ENCODE data around the gene TRIM71.
"Not testable (repeated sequence)": the region's sequence is repeated elsewhere in the genome, so short reads cannot be mapped to it uniquely, and the experiment has no call there.

TRIM71 gene

DNA sequence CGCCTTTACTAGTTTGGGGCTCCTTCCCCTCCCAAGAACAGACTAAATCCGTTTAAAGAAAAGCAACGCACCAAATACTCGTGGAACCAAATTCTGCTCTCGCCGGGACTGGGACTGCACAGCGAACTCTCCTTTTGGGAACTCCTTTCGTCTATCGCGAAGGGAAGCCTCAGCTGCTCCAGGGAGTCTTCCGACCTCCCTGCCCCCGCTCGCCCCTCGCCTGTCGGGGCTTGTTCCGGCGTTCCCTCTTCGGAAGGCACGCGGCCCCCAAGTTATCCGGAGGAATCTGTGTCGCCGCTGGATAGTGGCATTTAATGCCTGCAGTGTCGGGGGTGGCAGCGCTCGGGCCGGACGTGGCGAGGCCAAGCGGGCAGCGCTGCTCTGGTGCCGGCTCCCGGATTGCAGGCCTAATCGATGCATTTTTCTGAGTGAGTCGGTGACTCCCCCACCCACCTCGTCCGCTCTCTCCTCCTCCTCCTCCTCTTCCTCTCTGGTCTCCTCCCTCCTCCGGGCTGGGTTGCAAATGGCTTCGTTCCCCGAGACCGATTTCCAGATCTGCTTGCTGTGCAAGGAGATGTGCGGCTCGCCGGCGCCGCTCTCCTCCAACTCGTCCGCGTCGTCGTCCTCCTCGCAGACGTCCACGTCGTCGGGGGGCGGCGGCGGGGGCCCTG lies at the start of gene TRIM71:
Gene TRIM71 (plus strand): TSS at position 440 of the 671 bp plus-strand sequence. CDS start 84 bp downstream, at position 524.
- DNase-seq = peak; percentile 64

DNA sequence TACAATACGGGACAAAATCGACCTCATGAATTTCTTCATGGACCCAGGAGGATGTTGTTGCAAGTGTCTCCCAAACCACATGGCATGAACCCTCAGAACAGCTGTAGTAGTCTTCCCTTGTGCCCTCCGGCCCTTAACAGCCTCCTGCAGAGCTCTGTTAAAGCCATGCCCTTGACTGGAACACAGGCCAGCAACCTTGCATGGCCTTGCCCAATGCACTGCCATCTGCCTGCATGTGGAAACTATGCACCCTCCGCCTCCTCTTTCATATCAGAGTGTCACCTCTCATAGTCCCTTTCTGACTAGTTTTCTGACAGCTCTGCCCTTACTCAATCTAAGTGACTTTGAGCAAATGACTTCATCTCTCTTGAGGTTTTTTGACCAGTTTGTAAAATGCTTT lies 39.4 kb upstream of the TRIM71 start:
- no peak for DNase-seq

DNA sequence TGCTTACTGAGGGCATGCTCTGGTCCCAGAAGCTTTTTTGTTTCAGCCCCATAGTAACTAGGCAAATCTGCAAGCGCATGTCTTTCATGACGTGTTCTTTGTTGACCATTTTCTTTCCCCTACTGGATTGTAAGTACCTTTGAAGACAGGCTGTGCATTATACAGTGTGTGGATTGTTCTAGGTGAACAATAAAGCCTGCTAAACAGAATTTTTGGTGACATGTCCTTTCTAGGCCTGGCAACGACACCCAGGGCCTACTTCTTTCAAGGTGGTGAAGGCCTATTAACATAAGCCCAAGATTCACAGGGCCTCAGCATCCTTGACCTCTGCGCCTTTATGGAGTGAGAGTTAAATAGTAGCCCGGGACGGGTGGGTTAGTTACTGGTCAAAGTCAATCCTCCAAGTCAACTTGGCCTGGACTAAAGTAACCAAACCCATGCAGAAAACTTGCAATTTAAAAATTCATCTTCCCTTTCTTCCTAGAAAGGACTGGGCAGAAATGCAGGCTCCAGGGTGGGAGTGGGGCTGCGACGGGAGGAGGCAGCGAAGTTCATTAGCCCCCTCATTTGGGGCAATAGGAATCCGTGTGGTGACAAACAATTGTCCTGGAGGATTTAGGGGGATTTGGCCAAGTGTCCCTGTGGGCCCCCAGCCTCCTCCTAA lies 37.6 kb upstream of the TRIM71 start:
- no peak for DNase-seq

DNA sequence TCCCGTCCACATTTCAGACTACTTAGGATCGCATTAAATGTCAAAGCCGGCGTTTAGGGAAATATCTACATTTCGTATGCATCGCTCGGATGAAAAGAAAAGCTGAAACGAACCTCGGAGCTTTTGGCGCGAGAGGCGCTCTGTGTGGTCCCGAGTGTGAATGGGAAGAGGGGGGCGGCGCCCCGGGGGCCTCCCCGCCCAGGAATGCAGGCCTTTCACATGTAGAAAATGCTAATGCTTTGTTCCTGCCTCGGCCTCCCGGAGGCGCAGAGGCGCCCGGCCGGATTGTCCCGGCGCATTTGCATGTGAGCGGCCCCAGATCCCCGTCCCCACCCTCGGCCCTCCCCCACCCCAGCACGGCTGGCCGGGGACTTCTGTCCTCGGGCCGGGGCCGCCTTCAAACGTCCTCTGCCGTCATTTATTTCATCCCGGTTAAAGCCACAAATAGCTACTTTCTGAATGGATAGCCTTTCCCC lies 37.0 kb upstream of the TRIM71 start:
- DNase-seq = no peak

DNA sequence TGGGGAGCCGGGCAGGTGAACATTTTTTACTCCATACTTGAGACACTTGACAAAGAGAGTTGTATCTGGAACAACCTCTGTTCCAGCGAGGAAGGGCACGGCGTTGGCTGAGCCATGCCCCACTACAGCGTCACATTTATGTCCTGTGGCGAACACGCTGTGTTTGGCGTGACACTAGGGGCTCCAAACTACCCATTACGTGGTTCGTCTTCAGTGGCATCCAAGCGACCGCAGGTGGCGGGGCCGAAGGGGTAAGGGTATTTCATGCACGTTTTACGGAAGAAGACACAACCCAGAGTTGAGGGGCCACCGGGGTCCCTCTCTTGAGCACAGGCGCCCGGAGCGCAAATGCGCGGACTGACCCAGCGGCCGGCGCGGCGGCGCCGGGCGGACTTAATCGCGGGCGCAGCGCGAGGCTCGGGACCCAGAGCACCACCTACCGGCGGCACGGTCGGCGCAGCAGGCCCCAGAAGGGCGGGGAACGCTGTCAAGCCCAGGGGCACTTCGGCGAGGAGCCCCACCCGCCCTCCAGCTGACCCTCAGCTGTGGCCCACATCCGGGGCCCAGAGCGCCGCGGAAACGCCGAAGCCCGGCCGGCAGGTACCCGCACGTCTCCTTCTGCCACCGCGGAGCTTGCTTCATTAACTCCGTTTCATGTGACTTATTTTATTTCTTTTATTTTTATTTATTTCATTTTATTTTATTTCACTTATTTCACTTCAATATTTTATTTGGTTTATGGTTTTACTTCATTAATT lies 36.4 kb upstream of the TRIM71 start:
- DNase-seq = peak; percentile 88

DNA sequence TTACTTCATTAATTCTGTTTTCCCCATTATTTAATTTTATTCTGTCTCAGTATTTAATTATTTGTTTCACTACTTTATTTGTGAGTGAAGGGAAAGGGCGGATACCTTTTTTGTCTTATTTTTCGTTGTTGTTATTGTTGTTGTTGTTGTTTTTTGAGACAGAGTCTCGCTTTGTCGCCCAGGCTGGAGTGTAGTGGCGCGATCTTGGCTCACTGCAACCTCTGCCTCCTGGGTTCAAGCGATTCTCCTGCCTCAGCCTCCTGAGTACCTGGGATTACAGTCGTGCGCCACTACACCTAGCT lies 35.9 kb upstream of the TRIM71 start:
- DNase-seq = not testable (repeated sequence)

DNA sequence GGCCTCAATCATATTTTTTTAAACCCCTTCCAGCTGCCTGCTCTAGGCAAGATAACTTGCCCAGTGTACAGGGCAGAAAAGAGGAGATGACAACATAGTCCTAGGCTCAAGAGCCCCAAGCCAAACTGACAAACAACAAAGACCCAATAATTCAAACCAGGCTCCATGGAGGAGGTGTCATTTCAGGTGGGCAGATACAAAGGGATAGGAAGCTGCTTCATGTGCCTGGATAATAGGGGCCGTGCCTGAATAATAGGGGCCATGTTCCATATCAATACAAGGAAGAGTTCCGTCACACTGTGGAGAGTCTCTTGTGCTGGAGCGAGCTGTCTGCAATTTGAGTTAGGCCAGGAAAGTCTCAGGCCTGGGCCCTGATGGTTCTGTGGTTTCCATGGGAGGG lies 35.4 kb upstream of the TRIM71 start:
- no peak for DNase-seq

DNA sequence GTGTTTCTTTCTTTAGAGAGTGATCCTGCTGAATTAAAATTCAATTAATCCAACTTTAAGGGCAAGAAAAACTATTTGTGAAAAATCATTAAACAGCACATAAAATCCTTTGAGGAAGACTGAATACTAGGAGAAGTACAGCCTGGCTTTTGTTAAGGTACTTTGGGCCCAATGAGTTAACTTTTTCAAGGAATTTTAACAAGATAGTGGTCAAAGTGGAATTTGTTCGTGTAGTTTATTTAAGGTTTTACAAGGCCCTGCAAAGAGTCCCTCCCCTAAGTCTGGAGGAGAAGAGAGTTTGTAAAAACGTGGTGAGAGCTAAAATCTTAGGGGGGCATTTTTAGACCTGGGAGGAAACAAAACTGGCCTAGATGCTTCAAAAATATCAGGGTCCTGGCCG lies 26.0 kb upstream of the TRIM71 start:
- no peak for DNase-seq

DNA sequence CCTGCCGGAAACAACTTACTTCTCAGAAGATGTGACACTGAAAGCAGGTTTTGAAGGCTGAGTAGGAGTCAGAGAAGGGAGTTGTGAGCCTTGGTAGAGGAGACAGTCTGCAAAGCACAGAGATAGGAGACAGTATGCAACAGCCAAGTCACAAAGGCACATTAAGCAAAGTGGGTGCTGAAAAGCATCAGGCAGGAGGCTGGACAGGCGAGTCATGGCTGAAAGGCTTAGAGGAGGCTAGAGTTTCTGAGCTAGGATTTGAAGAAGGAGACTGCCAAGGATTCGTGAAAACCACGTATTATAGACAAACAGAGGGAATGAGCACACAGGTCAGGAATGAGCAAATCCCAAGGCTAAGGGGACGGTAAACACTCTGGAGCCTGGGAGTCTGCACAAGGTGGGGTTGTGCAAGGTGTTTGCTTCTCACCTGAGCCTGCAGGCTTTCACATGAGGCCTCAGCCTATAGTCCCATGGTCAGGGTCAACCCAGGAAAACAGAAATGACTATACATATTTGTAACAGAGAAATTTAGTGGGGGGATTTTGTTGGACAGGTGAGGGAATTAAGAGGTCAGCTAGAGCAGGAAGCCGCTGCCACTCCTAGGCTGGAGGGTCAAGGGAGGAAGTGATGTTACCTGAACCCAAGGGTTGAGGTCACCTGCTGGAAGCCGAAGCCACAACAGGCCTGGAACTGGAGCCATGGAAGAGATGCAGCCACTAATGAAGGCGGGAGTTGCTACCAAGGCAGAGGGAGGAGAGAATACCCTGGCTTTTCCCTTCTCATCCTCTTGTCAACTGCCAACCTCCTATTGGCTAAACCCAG lies 23.1 kb upstream of the TRIM71 start:
- no peak for DNase-seq

DNA sequence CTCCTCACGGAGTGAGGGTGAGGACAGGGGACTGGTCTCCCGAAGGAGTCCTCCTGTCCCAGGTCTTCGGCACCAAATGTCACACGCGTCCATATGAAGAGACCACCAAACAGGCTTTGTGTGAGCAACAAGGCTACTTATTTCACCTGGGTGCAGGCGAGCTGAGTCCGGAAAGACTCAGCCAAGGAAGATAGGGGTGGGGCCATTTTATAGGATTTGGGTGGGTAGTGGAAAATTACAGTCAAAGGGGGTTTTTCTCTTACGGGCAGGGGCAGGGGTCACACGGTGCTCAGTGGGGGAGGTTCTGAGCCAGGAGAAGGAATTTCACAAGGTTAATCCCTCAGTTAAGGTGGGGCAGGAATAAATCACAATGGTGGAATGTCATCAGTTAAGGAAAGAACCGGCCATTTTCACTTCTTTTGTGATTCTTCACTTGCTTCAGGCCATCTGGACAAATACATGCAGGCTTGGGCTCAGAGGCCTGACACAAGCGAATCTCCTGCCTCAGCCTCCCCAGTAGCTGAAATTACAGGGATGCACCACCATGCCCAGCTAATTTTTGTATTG lies 21.3 kb upstream of the TRIM71 start:
- not testable (repeated sequence) for DNase-seq

DNA sequence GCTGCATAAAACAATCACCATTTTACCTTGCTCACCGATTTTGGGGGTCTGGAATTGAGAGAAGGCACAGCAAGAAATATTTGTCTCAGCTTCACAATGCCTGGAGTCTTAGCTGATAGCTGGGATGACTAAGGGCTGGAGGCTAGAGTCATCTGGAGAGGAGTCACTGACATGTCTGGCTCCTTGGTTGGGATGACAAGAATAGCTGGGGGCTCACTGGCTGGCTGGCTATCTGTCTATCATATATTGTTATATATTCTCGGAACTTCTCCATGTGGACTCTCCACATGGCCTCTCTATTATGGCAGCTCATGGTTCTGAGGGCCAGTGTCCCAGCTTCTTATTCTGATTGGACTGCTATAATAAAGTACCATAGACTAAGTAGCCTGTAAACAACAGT lies 20.0 kb upstream of the TRIM71 start:
- no peak for DNase-seq

DNA sequence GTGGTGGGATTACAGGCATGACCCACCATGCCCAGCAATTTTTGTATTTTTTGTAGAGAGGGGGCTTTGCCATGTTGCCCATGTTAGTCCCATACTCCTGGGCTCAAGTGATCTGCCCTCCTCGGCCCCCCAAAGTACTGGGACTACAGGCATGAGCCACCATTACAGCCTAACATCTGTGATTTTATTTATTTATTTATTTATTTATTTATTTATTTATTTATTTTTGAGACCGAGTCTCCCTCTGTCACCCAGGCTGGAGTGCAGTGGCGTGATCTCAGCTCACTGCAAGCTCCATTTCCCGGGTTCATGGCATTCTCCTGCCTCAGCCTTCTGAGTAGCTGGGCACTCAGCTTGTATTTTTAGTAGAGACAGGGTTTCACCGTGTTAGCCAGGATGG lies 16.4 kb upstream of the TRIM71 start:
- DNase-seq = not testable (repeated sequence)

DNA sequence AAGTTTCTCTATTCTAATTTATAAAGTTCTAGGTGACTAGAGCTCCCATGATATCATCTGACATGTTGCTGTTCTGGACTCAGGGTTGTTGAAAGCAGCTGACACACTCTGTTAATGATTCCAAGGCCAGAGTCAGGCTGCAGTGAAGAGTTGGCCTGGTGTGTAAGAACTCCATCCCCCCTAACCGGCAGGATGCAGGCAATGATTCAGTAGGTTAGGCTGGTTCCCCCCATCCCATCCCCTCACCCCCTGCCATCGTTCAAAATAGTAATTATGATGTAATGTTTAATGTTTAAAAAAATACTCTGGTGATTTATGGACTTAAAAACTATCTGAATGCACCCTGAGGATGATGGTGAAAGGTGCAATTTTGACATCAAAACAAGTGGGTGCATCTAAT lies 4.6 kb upstream of the TRIM71 start:
- no peak for DNase-seq

DNA sequence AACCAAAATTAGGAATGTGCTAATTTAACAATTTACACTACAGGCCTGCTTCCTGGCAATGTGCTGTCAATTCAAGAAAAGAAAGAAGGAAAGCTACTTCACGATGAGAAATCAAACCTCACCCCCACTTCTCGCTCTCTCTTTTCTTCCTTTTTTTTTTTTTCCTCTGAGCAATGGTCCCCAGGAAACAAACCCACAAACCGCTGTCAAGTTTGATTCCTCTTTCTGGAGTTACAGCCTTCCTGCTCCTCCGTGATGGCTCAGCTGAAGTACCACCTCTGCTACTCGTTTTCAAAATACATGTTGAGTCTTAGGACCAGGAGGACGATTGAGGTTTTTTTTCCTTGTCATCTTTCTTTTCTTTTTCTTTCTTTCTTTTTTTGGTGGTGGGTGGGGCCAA lies 3.4 kb upstream of the TRIM71 start:
- no peak for DNase-seq

DNA sequence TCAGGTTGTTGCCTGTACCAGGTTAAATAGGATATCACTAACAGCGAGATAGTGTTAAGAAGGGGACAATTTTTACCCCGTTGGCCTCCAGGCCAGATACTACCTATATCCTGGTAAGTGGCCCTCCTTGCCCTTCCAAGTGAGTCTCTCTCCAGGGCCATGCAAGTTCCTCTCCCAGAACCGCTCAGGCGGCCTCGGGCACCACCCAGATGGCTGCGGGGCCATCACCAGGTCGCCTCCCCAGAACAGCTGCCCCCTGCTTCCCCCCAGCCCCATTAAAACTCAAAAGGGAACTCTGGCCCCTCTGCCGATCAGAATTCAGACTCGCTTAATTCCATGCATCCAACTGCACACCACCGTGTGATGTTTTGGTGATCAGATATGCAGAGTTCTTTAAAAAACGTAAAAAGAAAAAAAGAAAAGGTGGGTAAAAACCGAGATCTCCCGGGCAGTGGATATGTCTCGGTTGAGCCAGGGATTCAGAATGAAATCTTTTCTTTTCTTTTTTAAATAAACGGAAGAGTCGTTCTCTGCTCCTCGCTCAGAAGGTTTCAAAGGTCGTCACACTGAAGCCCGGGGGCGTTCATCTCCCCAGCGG lies 1.9 kb upstream of the TRIM71 start:
- no peak for DNase-seq

DNA sequence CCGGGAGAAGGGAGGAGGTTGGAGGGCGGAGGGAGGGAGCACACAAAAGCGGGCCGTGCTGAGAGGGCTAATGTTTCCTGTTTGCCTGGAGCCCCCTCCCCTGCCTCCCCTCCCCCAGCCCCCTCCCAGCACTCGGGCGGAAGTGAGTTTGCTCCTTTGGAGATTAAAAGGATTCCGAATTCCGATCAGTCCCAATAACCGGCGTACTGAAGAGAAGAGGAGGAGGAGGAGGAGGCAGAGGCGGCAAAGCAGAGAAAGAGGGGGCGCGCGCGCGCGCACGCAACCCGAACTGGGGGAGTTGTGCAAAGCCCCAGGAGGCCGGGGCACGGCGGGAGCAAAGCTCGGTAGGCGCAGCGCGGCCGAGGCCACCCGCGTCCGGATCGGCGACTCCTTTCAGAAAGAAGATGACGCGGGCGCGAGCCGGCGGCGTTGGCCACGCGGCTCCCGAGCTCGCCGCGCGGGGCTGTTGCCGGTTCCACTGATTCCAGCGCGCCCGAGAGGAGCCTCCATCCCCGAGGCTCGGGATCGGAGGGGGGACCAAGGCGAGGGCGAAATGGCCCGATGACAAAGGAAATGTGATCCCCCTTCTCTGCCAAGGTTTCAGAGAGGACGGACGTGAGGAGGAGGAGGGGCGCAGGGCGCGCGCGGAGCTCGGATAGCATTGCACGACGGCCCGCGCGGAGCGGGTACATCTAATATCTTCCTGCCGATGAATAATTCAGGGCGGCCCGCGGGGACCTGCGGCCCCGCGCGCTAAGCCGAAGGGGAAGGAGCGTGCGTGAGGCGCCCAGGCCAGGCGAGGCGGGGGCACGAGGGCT lies 1.1 kb upstream of the TRIM71 start:
- DNase-seq = peak; percentile 71

DNA sequence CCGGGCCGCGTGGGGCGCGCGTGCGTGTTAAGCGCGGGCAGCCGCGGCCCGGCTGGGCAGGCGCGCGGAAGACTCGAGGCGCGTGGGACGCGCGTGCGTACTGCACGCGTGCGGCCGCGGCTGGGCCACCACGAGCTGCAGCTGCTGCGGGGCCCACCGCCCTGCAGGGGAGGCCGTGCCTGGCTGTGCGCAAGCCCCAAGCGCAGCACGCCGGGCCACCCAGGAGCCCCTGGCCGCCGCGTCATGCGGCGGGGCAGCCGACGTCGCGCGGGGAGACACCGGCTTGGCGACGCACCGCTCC lies 590 bp upstream of the TRIM71 start:
- peak; percentile 63 for DNase-seq

DNA sequence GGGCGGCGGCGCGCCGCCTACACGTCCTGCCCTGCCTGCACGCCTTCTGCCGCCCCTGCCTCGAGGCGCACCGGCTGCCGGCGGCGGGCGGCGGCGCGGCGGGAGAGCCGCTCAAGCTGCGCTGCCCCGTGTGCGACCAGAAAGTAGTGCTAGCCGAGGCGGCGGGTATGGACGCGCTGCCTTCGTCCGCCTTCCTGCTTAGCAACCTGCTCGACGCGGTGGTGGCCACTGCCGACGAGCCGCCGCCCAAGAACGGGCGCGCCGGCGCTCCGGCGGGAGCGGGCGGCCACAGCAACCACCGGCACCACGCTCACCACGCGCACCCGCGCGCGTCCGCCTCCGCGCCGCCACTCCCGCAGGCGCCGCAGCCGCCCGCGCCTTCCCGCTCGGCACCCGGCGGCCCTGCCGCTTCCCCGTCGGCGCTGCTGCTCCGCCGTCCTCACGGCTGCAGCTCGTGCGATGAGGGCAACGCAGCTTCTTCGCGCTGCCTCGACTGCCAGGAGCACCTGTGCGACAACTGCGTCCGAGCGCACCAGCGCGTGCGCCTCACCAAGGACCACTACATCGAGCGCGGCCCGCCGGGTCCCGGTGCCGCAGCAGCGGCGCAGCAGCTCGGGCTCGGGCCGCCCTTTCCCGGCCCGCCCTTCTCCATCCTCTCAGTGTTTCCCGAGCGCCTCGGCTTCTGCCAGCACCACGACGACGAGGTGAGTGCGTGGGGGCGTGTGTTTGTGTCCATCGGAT lies 602 bp downstream of the TRIM71 start:
- DNase-seq = peak; percentile 58

DNA sequence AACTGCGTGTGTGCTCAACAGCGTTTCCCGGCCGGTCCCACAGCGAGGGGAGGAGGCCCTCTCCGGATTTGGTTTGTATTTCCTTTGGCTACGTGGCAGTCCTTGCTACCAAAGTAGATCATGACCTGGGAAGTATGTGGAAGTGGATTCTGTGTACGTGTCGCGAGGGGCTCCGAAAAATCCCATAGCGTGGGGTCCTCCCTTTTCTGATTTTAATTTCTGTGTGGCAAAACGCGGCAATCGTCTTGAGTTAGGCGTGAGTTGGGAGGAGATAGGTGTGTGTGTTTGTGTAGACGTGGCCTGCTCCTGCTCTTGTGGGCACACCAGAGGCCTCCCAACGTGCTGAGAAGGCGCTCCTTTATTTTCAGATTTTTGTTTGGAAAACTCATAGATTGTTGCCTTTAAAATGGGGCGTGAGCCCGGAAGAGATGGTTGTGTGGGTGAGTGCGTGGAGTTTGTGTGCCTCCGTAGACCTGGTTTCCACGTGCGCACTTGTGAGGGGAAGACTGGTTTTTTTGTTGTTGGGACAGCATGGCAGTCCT lies 1.2 kb downstream of the TRIM71 start:
- DNase-seq = no peak

DNA sequence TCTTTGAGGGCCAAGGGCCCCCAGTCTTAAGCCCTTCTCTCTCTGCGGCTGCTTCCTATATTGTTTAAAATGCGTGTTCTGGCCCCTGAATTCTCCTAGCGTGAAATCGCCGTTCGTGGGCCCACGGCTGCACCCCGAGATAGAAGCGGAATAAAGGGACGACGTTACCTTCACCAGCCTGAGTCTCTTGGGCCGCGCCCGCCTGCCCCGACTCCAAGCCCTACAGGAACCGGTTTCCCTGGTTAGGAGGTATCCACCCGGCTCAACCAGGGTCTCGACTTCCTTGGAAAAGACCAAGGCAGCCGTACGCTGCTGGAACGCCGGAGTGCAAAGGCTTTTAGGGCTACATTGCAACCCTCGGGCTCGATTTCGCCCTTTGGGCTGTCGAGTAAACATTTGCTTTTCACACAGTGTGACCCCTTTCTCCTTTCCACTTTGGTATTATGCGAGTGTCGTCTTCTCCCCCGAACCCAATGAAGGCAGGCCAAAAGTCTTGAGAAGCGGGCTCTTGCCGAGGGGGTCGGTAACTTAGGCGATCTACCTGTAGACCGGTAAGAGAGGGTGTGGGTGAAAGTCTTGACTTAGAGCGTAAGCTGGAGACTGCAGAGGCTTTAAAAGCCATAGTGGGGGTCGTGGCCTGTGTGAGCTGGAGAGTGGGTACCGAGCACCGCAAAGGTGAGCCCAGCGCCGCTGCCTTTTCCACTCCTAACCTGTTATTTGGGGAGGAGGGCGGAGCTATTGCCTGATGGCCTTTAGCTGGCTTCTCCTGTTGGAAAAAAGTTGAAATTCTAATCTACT lies 2.0 kb downstream of the TRIM71 start:
- no peak for DNase-seq

All from activated CD8-positive, alpha-beta memory T cell treated with anti-CD3 and anti-CD28 coated beads for 24 hours (primary cell).